Memory B cell (primary cell): ENCODE results near the gene LCN2.
A peak's percentile ranks its signal among the peaks of the same experiment; 100 is the strongest.

Experiments used
- ATAC-seq: fragments of 150-1000 bp; cut with Tn5 transposase; 2 replicates; pipeline ENCODE4 v1.10.0; 2021; ENCODE audit warnings: low read depth, mild to moderate bottlenecking, moderate library complexity
- DNase-seq, 2 donors: peaks; one replicate each; pipeline ENCODE4 v3.0.0; 2022; ENCODE audit warnings: low spot score in 2 of 2
- H3K27ac Mint-ChIP-seq: one replicate; pipeline ENCODE4 v1.8.0; 2022; ENCODE audit warnings: mild to moderate bottlenecking, moderate library complexity, mixed read lengths
- H3K27me3 Mint-ChIP-seq: one replicate; pipeline ENCODE4 v1.8.0; 2022; ENCODE audit warnings: mixed read lengths
- H3K36me3 Mint-ChIP-seq: one replicate; pipeline ENCODE4 v1.8.0; 2022; ENCODE audit warnings: mild to moderate bottlenecking, mixed read lengths
- H3K4me1 Mint-ChIP-seq: one replicate; pipeline ENCODE4 v1.8.0; 2022; ENCODE audit warnings: mixed read lengths
- H3K4me3 Mint-ChIP-seq: one replicate; pipeline ENCODE4 v1.8.0; 2022; ENCODE audit warnings: mild to moderate bottlenecking, moderate library complexity, mixed read lengths
- H3K9me3 Mint-ChIP-seq: one replicate; pipeline ENCODE4 v1.8.0; 2022; ENCODE audit warnings: mixed read lengths

Gene LCN2

DNA sequence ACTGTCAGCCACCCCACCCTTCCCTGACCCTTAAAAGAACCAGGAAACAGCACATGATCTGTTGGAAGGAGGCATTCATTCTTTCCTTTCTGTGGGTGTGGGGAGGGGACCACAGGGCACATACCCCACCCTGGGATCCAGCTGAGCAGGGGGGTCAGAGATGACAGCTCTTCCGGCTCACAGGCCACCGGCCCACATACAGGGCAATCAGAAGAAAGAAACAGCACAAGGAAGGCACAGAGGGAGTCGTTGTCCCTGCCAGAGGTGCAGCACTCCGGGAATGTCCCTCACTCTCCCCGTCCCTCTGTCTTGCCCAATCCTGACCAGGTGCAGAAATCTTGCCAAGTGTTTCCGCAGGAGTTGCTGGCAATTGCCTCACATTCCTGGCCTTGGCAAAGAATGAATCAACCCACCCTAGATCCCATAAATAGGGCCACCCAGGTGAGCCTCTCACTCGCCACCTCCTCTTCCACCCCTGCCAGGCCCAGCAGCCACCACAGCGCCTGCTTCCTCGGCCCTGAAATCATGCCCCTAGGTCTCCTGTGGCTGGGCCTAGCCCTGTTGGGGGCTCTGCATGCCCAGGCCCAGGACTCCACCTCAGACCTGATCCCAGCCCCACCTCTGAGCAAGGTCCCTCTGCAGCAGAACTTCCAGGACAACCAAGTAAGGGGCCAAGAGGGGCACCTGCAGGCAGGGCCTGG, at the start of gene LCN2:
LCN2 (plus strand) TSS at position 453 of the 701 bp plus-strand sequence; CDS start at position 526, 73 bp downstream.
- Mint-ChIP-seq H3K36me3 (no peaks in the 10 kb centered on the region), H3K4me3 (no peak within 1 kb of the TSS), H3K4me1 (peaks cover 2% of the 10 kb centered on the region), H3K27ac (no peak within 1 kb of the TSS), H3K27me3 (peaks cover 7% of the 10 kb centered on the region), H3K9me3 (no peaks in the 10 kb centered on the region)
- ATAC-seq (no peak), DNase-seq (no peak)

DNA sequence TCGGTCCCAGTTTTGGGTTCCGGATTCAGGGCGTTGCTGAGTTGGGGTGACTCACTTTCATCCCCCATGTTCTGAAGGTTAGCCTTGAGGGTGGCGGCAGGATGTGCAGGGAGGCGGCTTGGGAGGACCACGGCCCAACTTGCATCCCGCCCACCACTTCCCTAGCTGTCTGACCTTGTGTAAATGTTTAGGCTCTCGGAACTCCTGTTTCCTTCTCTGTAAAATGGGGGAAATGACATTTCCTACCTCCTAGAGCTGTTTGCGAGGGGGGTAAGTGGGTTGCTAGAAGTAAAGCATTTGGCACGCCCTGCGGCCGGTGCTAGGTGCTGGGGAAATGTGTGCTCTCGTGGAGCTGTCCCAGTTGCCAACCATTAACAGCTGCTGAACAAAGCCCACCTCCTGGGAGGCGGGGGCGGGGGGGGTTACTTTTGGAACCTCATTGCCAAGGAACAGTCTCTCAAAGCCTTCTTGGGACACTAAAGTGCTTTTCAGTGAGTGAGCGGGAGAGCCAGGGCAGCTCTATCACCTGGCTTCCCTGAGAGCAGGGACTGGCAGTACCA, 49.2 kb upstream of the LCN2 start:
- no peak overlapping the region for H3K4me3 Mint-ChIP-seq
- peaks cover 14% of the 10 kb centered on the region for H3K36me3 Mint-ChIP-seq
- H3K27me3 Mint-ChIP-seq: no peaks in the 10 kb centered on the region
- ATAC-seq (no peak), DNase-seq (no peak)
- H3K4me1 Mint-ChIP-seq: no peaks in the 10 kb centered on the region
- no peaks in the 10 kb centered on the region for H3K9me3 Mint-ChIP-seq
- H3K27ac Mint-ChIP-seq: no peak overlapping the region

DNA sequence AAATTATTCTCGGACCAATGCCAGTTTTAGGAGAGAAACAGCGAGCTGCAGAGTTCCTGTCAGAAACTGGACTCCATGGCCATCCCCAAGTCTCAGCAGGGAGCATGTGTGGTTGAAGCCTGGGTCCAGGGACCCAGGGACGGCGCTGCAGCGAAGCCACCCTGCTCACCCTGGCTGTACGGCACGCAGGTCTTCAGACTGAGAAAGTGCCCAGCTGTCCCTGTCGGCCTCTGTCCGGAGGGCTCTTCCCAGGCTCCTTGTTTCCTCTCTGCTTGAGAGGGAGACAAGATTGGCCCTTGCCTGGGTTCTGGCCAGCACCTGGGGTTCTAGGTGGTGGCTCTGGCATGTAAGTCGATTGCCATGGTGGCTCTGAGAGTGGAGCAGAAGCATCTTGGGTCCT, 48.7 kb upstream of the LCN2 start:
- no peaks in the 10 kb centered on the region for H3K9me3 Mint-ChIP-seq
- no peak overlapping the region for H3K27ac Mint-ChIP-seq

DNA sequence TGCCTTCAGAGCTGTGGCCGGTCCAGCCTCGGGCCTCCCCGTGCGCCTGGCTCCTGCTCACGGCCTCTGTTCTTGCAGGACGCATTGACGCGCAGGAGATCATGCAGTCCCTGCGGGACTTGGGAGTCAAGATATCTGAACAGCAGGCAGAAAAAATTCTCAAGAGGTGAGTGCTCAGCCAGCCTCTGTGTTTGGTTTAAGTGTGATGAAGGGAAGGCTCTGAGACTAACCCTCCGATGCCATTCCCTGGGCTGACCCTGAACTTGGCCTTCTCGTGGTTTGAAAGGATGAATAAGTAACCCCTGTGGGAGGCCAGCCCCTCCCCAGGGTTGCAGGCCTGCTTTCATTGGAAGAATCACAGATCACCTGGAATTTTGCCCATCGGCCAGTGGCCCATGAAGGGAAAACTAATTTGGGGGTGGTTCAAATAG, 48.0 kb upstream of the LCN2 start:
- H3K36me3 Mint-ChIP-seq: peaks cover 14% of the 10 kb centered on the region
- no peak overlapping the region for H3K4me3 Mint-ChIP-seq
- no peak for DNase-seq
- ATAC-seq: no peak
- H3K27ac Mint-ChIP-seq: no peak overlapping the region
- no peaks in the 10 kb centered on the region for H3K4me1 Mint-ChIP-seq
- no peaks in the 10 kb centered on the region for H3K27me3 Mint-ChIP-seq
- no peaks in the 10 kb centered on the region for H3K9me3 Mint-ChIP-seq

More for the DNA sequence above, 48.7 kb upstream of the LCN2 start:
- H3K4me3 Mint-ChIP-seq: no peak overlapping the region
- H3K27me3 Mint-ChIP-seq: no peaks in the 10 kb centered on the region
- H3K36me3 Mint-ChIP-seq: peaks cover 14% of the 10 kb centered on the region
- DNase-seq (no peak), ATAC-seq (no peak)
- no peaks in the 10 kb centered on the region for H3K4me1 Mint-ChIP-seq

DNA sequence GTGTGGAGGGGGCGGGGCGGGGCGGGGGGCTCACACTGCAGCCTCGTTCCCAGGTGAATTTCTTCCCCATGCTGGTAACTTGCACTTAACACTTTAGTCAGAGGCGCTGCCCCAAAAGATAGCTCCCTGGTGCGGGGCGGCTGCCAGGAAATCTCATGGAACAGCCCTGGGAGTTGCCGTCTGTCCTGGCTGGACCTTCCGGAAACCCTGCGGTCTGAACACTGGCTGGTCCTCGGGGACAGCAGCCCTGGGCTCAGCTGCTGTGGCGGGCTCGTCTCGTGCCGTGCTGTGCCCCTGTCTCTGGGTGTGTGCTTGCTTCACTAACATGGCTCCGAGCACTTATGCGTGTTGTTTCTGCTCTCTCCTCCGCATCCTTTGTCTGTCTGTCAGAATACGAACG, 47.6 kb upstream of the LCN2 start:
- peaks cover 16% of the 10 kb centered on the region for H3K36me3 Mint-ChIP-seq
- no peak overlapping the region for H3K4me3 Mint-ChIP-seq
- ATAC-seq (no peak), DNase-seq (no peak)
- no peaks in the 10 kb centered on the region for H3K4me1 Mint-ChIP-seq
- H3K27ac Mint-ChIP-seq: no peak overlapping the region
- H3K9me3 Mint-ChIP-seq: no peaks in the 10 kb centered on the region
- no peaks in the 10 kb centered on the region for H3K27me3 Mint-ChIP-seq

DNA sequence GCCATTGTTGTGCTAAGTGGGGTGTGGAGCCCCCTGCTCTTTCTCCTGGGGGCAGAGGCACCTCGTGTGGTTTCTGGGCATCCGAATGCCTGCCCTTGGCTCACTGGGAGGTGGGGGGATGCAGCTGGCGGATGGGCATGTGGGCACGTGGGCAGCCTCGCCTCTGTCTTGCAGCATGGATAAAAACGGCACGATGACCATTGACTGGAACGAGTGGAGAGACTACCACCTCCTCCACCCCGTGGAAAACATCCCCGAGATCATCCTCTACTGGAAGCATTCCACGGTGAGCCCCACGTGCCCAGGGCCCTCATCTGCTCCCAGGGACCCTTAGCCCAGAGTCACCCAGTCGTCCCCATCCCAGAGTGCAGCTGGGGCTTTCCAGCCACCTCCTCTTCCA, 47.1 kb upstream of the LCN2 start:
- no peaks in the 10 kb centered on the region for H3K9me3 Mint-ChIP-seq
- no peaks in the 10 kb centered on the region for H3K4me1 Mint-ChIP-seq
- peak overlapping the region; percentile 6 for H3K27ac Mint-ChIP-seq
- ATAC-seq (no peak), DNase-seq (no peak)
- no peak overlapping the region for H3K4me3 Mint-ChIP-seq
- peaks cover 16% of the 10 kb centered on the region for H3K36me3 Mint-ChIP-seq
- no peaks in the 10 kb centered on the region for H3K27me3 Mint-ChIP-seq

DNA sequence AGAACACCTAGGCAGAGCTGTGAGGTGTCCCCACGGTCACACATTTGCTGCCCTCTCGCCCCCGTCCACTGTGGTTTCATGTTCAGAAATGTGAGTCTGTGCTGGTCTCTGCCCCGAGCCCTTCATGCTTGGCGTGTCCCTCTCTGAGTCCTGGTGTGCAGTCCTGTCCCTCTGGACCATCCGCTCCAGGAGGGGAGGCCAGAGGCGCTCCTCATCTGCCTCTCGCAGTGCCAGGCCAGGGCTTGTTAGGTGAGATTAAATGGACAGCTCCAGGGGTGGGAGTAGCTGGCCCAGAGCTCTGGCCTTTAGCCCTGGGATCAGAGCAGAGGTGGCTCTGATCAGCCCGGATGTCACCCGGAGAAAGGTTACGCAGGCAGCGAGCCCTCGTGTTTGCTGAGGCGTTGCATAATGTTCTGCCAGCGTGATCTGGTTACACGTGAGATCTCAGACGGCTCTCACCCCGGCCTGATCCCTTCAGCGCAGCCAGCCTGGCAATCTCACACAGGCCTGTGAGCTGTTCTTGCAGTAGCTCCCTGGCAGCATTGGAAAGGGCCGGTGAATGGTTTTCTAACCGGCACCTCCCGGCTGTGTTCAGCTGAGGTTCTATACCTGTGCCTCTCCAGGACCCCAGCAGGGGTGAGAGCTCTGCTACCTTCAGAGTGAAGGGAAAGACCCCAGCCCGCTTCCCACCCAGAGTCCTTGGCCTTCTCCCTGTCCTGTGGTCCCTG, 46.2 kb upstream of the LCN2 start:
- no peak overlapping the region for H3K4me3 Mint-ChIP-seq
- H3K27me3 Mint-ChIP-seq: no peaks in the 10 kb centered on the region
- DNase-seq (no peak), ATAC-seq (no peak)
- H3K27ac Mint-ChIP-seq: peak overlapping the region; percentile 6
- peaks cover 21% of the 10 kb centered on the region for H3K36me3 Mint-ChIP-seq
- no peaks in the 10 kb centered on the region for H3K4me1 Mint-ChIP-seq
- no peaks in the 10 kb centered on the region for H3K9me3 Mint-ChIP-seq

DNA sequence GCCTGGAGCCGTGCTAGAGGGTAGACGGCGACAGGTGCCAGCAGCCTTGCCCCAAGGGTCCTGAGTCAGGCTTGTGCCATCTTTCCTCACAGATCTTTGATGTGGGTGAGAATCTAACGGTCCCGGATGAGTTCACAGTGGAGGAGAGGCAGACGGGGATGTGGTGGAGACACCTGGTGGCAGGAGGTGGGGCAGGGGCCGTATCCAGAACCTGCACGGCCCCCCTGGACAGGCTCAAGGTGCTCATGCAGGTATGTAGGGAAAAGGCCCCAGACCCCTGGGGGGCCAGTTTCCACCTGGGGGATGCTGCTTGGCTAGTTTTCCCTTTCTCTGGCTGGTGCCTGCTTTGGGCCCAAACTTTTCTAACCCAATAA, 45.7 kb upstream of the LCN2 start:
- ATAC-seq: no peak
- DNase-seq: no peak
- no peaks in the 10 kb centered on the region for H3K27me3 Mint-ChIP-seq
- H3K36me3 Mint-ChIP-seq: peaks cover 21% of the 10 kb centered on the region
- H3K4me1 Mint-ChIP-seq: no peaks in the 10 kb centered on the region
- no peaks in the 10 kb centered on the region for H3K9me3 Mint-ChIP-seq
- no peak overlapping the region for H3K27ac Mint-ChIP-seq
- H3K4me3 Mint-ChIP-seq: no peak overlapping the region

DNA sequence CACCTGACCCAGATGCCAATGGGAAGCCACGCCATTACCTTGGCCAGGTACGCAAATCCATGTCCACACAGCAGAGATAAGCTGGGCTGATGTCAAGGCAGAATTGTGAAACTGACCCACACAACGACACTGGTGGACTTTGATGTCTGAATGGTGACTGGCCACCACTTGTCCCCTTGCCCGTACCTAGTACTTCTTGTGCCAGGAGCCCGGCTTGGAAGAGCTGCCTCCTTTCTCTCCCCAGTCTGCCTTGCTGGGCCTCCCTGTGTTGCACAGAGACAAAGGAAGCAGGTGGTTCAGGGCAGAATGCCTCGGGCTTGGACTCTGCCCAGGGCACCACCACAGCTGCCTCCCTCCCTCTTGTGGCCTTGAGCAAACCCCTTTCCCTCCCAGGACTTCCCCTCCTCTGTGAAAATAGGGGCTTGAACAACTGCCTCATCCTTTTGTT, 45.1 kb upstream of the LCN2 start:
- Mint-ChIP-seq H3K36me3 (peaks cover 21% of the 10 kb centered on the region), H3K9me3 (no peaks in the 10 kb centered on the region), H3K27ac (no peak overlapping the region), H3K4me3 (no peak overlapping the region), H3K27me3 (no peaks in the 10 kb centered on the region), H3K4me1 (no peaks in the 10 kb centered on the region)
- DNase-seq: no peak
- no peak for ATAC-seq

DNA sequence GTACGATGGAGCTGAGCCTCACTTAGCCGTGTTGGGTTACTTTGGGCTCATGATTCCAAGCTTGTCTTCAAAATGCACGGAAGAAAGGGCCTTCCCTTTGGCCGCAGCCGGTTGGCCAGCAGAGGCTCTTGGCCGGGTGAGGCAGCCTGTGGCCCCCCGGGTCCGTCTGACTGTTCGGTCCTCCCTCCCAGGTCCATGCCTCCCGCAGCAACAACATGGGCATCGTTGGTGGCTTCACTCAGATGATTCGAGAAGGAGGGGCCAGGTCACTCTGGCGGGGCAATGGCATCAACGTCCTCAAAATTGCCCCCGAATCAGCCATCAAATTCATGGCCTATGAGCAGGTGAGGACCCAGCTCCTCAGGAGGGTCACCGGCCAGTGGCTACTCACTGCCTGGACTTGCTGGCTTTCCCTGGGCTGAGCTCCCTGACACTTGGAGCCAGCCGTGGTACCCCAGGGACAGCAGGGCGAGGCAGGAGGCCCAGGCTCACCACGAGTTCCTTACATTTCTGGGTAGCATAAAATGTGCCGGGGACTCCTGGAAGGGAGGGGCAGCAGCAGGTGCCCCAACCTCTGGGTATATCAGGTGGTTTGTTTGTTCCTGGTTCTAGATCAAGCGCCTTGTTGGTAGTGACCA, 43.6 kb upstream of the LCN2 start:
- ATAC-seq: no peak
- H3K4me1 Mint-ChIP-seq: no peaks in the 10 kb centered on the region
- H3K4me3 Mint-ChIP-seq: no peak overlapping the region
- H3K36me3 Mint-ChIP-seq: peaks cover 25% of the 10 kb centered on the region
- no peaks in the 10 kb centered on the region for H3K9me3 Mint-ChIP-seq
- H3K27me3 Mint-ChIP-seq: no peaks in the 10 kb centered on the region
- no peak overlapping the region for H3K27ac Mint-ChIP-seq
- no peak for DNase-seq

DNA sequence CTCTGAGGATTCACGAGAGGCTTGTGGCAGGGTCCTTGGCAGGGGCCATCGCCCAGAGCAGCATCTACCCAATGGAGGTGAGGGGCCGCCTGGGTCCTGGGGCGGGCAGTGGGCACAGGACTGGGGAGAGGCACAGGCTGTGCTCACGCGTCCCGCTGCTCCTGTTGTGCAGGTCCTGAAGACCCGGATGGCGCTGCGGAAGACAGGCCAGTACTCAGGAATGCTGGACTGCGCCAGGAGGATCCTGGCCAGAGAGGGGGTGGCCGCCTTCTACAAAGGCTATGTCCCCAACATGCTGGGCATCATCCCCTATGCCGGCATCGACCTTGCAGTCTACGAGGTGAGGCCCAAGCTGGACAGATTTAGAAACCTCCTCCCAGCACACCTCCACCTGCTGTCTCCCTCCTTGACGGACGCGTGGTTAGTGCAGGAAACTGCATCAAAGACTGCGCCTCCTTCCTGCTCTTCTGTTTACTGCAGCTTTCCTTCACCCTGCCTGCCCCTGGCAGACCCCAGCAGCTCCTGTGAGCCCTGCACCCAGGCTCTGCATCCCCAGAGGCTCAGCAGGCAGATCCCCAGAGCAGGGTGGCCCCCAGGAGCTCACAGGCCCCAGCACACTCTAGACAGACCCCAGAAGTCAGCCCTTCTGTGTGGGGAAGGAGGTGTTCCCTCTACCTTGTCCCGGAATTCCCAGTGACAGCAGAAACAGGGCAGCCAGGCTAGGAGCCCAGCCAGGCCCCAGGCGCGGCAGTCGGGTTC, 42.9 kb upstream of the LCN2 start:
- H3K27me3 Mint-ChIP-seq: no peaks in the 10 kb centered on the region
- no peak for ATAC-seq
- peaks cover 21% of the 10 kb centered on the region for H3K36me3 Mint-ChIP-seq
- no peaks in the 10 kb centered on the region for H3K4me1 Mint-ChIP-seq
- H3K27ac Mint-ChIP-seq: no peak overlapping the region
- no peaks in the 10 kb centered on the region for H3K9me3 Mint-ChIP-seq
- no peak for DNase-seq
- no peak overlapping the region for H3K4me3 Mint-ChIP-seq

DNA sequence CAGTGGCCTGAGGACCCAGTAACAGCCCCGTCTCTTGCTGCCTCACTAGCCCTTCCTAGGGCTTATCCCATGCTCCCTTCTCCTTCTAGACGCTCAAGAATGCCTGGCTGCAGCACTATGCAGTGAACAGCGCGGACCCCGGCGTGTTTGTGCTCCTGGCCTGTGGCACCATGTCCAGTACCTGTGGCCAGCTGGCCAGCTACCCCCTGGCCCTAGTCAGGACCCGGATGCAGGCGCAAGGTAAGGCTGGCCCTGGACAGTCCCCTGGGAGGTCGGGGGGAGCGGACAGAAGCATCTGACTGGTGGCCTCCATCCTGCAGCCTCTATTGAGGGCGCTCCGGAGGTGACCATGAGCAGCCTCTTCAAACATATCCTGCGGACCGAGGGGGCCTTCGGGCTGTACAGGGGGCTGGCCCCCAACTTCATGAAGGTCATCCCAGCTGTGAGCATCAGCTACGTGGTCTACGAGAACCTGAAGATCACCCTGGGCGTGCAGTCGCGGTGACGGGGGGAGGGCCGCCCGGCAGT, 42.2 kb upstream of the LCN2 start:
- Mint-ChIP-seq H3K36me3 (peaks cover 19% of the 10 kb centered on the region), H3K9me3 (no peaks in the 10 kb centered on the region), H3K4me3 (no peak overlapping the region), H3K4me1 (no peaks in the 10 kb centered on the region), H3K27ac (no peak overlapping the region), H3K27me3 (no peaks in the 10 kb centered on the region)
- no peak for ATAC-seq
- no peak for DNase-seq

DNA sequence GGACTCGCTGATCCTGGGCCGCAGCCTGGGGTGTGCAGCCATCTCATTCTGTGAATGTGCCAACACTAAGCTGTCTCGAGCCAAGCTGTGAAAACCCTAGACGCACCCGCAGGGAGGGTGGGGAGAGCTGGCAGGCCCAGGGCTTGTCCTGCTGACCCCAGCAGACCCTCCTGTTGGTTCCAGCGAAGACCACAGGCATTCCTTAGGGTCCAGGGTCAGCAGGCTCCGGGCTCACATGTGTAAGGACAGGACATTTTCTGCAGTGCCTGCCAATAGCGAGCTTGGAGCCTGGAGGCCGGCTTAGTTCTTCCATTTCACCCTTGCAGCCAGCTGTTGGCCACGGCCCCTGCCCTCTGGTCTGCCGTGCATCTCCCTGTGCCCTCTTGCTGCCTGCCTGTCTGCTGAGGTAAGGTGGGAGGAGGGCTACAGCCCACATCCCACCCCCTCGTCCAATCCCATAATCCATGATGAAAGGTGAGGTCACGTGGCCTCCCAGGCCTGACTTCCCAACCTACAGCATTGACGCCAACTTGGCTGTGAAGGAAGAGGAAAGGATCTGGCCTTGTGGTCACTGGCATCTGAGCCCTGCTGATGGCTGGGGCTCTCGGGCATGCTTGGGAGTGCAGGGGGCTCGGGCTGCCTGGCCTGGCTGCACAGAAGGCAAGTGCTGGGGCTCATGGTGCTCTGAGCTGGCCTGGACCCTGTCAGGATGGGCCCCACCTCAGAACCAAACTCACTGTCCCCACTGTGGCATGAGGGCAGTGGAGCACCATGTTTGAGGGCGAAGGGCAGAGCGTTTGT, 41.6 kb upstream of the LCN2 start:
- DNase-seq: no peak
- no peaks in the 10 kb centered on the region for H3K27me3 Mint-ChIP-seq
- no peak for ATAC-seq
- no peak overlapping the region for H3K4me3 Mint-ChIP-seq
- no peak overlapping the region for H3K27ac Mint-ChIP-seq
- no peaks in the 10 kb centered on the region for H3K9me3 Mint-ChIP-seq
- no peaks in the 10 kb centered on the region for H3K4me1 Mint-ChIP-seq
- H3K36me3 Mint-ChIP-seq: peaks cover 15% of the 10 kb centered on the region
